ENCODE results near the gene RCAN1.
"Not testable (repeated sequence)": the region's sequence is repeated elsewhere in the genome, so short reads cannot be mapped to it uniquely, and the experiment has no call there.

Gene RCAN1

DNA sequence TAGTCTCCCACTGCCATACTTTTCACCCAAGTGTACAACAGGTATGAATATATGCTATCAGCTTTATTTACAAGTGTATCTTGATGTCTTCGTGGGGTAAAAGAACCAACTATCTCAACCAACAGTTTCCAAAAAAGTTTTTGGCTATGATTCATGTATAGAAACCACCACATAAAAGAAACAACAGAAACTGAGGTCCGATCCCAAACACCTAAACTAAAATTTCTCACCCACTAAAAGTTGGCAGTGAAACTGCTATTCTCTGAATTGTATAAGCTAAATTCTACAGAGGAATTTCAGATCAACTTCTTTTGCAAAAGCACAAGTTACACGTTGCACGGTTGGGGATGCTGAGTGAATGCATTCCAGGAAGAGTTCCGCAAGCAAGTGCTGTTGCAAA, 97.9 kb downstream of the RCAN1 start:
- DNase-seq (ENCODE audit: low read depth in 2 of 2), result no peak

DNA sequence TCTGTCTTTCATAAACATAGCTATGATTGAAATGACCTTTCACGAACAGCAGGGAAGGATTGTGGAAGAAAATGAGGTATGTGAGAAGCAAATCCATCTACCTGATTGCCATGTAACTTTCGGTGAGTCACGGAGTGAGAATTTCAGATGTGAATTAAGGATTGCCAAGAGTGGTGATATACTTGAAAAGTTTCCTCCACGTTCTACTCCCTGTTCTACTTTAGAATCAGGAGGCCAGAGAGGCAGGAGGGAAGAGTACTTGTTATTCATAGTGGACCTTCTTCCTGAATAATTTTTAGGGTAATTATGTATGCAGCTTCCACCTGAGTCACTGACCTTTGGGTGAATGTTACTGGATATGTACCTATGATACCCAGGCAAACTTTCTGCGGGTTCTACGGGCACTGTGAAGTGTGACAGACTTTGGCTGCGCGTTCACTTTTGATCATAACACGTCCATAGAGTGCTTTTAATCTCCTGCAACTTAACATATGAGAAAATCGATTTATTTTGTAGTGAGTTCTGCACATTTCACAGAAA, 100.3 kb downstream of the RCAN1 start:
- no peak for DNase-seq (ENCODE audit: low read depth in 2 of 2)

DNA sequence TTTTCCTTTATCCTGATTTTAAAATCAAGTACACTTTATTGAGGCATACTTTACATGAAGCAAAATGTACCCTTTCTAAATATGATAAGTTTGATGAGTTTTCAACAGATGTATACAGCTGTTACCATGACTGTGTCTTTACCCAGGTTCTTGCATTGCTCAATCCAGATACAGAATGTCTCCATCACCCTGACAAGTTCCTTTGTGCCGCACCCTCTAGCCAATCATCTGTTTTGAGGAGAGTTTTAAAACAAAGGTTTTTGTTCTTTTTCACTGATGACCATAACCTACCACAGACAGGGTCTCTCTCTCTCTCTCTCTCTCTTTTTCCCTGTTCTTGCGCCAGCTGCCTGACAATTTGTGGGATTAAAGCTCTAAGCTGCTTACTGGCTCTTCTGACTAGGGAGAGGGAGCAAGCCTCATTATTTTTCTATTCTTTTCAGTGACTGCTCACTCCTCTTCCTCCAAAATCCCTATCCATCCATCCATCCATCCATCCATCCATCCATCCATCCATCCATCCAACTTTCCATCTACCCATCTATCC, 101.7 kb downstream of the RCAN1 start:
- no peak for DNase-seq (ENCODE audit: low read depth in 2 of 2)

- DNase-seq (ENCODE audit: low read depth in 2 of 2), result no peak
Observed at GRCh38 chr21:34511787-34512455, 103.0 kb downstream of the RCAN1 start, which contains the start of gene KCNE1. TSS of gene KCNE1 (minus strand) at chr21:34512210. CDS start at chr21:34449634, 62,576 bp downstream.

GRCh38 chr21:34511181-34511580, 103.7 kb downstream of the RCAN1 start:
- no peak for DNase-seq (ENCODE audit: low read depth in 2 of 2)

DNA sequence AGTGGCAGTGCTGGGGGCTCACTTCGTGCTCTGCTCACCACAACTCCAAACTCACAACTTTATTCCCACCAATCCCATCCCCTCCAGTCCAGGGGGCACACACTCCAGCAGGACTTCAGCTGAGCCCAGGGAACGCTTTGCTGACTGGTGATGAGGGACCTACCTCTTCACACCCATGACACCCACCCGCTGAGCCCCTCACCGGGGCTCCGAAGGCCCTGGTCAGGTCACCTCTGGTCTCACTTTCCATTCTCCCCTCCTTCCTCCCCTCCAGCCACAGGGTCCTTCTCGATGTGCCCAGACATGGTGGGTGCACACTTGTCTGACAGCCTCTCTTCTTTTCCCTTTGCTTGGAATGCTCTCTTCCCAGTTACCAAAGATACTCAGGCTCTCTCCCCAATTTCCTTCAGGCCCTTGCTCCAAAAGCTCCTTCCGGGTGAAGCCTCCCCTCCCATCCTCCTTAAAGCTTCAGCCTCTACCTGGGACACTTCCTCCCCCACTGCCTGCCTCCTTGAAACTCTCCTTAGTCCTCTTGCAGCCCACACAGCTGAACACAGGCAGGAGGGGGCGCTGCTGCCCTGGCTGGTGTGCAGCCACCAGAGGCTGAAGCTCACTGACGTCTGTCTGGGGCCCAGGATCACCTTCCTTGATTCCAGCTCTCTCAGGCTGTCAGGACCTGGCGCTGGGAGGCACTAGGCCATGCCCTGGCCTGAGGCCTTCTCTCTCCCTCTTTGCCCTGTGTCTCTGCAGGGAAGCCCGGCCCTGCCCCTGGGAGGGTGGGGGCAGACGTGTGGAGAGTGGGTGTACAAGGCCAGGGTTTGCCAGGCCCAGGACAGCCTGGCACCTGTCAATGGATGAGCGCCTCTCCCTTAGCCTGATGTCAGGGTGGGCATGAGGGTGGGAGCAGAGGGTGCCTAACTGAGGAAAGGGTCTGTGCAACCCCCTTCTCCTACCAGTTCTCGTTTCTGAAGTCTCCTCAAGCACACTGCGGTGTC, 104.5 kb downstream of the RCAN1 start:
- DNase-seq (ENCODE audit: low read depth in 2 of 2), result no peak

- DNase-seq (ENCODE audit: low read depth in 2 of 2), result no peak
Observed at GRCh38 chr21:34509151-34509550, 105.8 kb downstream of the RCAN1 start.

DNA sequence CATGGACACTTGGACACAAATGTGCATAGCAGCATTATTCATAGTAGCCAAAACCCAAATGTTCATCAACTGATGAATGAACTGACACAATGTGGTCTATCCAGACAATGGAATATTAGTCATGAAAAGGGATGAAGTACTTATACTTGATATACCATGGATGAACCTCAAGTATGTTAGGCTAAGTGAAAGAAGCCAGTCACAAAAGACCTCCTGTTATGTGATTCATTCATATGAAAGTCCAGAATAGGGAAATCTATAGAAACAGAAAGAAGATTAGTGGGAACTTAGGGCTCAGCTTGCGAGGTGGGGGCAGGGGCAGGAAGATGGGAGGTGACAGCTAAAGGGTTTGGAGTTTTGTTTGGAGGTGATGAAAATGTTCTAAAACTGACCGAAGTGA, 110.3 kb downstream of the RCAN1 start:
- DNase-seq (ENCODE audit: low read depth in 2 of 2), result no peak

DNA sequence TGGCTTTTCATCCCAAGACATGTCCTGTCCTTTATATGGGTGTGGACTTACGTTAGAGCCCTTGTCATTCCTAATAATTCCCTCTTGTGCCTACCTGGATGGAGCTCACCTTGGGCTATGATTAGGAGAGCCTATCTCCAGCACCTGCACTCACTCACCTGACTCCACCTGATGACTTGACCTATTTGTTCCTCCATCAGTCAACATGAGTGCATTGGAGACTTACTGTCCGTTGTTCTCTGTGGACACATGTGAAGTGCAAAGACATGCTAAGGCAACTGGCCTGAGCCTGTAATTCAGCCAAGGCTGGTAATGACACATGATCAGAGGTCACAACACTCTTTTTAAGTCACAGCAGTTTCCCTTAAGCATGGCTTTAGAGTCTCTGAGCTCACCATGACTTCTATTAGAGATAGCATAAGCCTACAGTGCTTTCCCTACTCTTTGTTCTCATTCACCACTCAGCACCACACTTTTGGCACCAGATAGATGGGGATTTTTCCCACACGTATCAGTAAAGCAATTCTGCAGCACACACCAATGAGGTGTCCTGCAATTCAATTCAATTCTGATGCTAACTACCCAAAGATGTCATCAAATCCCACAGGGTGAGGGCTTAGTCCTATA, 112.3 kb downstream of the RCAN1 start:
- DNase-seq (ENCODE audit: low read depth in 2 of 2), result no peak

DNA sequence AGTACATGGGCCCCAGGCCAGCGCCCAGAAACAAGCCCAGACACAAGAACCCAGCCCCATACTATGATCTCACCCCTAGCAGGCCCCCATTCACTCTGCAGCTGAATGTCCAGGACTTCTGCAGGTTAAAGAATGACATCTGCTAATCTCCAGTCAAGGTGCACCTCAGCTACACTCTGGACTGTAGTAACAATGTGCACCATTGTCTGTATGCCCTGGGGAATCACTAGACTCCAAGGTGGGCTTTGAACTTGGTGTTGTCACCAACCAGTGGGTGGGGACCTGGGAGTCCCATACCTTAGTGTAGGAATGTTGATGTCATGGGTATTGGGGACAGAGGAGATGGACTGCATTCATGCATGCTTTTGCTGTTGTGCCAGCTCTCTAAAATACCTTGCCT, 113.2 kb downstream of the RCAN1 start:
- no peak for DNase-seq (ENCODE audit: low read depth in 2 of 2)

- DNase-seq (ENCODE audit: low read depth in 2 of 2), result no peak
Observed at GRCh38 chr21:34500191-34500590, 114.7 kb downstream of the RCAN1 start.

- no peak for DNase-seq (ENCODE audit: low read depth in 2 of 2)
Observed at GRCh38 chr21:34499116-34499515, 115.8 kb downstream of the RCAN1 start.

GRCh38 chr21:34498623-34499022, 116.3 kb downstream of the RCAN1 start:
- DNase-seq (ENCODE audit: low read depth in 2 of 2), result no peak

DNA sequence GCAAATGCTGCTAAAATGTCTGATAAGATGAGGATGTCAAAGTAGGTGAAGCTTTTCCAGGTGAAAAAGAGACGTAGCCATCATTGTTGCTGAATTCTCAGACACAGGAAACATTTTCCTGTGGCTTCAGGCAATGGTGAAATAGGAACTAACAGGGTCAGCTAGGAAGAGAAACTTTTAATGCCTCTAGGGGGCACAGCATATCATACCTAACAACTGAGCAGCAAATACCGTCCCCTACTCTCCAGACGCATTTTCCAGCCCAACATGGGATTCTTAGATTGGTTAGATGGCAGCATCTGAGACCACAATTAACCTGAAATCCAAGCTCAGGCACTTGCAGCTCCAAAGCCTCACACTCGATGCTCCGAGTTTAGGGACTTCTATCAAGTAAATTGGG, 131.1 kb downstream of the RCAN1 start:
- DNase-seq (ENCODE audit: low read depth in 2 of 2), result not testable (repeated sequence)

GRCh38 chr21:34483435-34483834, 131.5 kb downstream of the RCAN1 start:
- not testable (repeated sequence) for DNase-seq (ENCODE audit: low read depth in 2 of 2)

GRCh38 chr21:34467333-34467732, 147.6 kb downstream of the RCAN1 start:
- not testable (repeated sequence) for DNase-seq (ENCODE audit: low read depth in 2 of 2)

All from stimulated activated CD8-positive, alpha-beta memory T cell treated with anti-CD3 and anti-CD28 coated beads, Interleukin-7, amount 100 ng/mL, for 4 hours (primary cell).